DOHH2 (cell line): Measurements from ENCODE around the gene CCT5.

ENCODE experiments used
- H3F3A ChIP-seq: fragments of 200-600 bp; sonication (generic), shearing (Covaris generic); 2 replicates; pipeline ENCODE4 v1.6.0; 2016; ENCODE audit warnings: antibody characterized with exemption, mild to moderate bottlenecking; ENCODE audit not compliant: control insufficient read depth, insufficient read depth
- H3K27ac ChIP-seq: fragments of 200-600 bp; sonication (generic); 2 replicates; pipeline ENCODE4 v1.5.1; 2014; ENCODE audit warnings: low read depth, mild to moderate bottlenecking, low read length, moderate library complexity
- H3K27me3 ChIP-seq: fragments of 200-600 bp; sonication (generic); 2 replicates; pipeline ENCODE4 v1.6.1; 2014; ENCODE audit warnings: mild to moderate bottlenecking, low read length, mixed read lengths; ENCODE audit not compliant: control insufficient read depth
- H3K36me3 ChIP-seq: fragments of 200-600 bp; sonication (generic); 2 replicates; pipeline ENCODE4 v1.6.1; 2014; ENCODE audit warnings: mild to moderate bottlenecking, low read length, moderate library complexity, mixed read lengths; ENCODE audit not compliant: control insufficient read depth
- H3K4me1 ChIP-seq: fragments of 200-600 bp; sonication (generic); 2 replicates; pipeline ENCODE4 v1.6.1; 2014; ENCODE audit warnings: mild to moderate bottlenecking, low read length, mixed read lengths; ENCODE audit not compliant: control insufficient read depth
- H3K4me2 ChIP-seq: fragments of 200-600 bp; sonication (generic); 2 replicates; pipeline ENCODE4 v1.6.0; 2014; ENCODE audit warnings: mild to moderate bottlenecking, low read length, moderate library complexity
- H3K4me3 ChIP-seq: fragments of 200-600 bp; sonication (generic); 2 replicates; pipeline ENCODE4 v1.5.1; 2014; ENCODE audit warnings: mild to moderate bottlenecking, low read length, mixed read lengths
- H3K79me2 ChIP-seq: fragments of 200-600 bp; sonication (generic); 2 replicates; pipeline ENCODE4 v1.6.1; 2014; ENCODE audit warnings: mild to moderate bottlenecking, low read length, mixed read lengths; ENCODE audit not compliant: control insufficient read depth
- H3K9me2 ChIP-seq: fragments of 200-600 bp; sonication (generic); replicated peaks from 2 replicates; pipeline ENCODE4 v1.6.1; 2014; ENCODE audit warnings: mild to moderate bottlenecking, low read length, mixed read lengths; ENCODE audit not compliant: control insufficient read depth
- H3K9me3 ChIP-seq: fragments of 200-600 bp; sonication (generic); 2 replicates; pipeline ENCODE4 v1.6.1; 2014; ENCODE audit warnings: antibody characterized with exemption, low read length, mixed read lengths; ENCODE audit not compliant: control insufficient read depth, insufficient read depth
- H4K20me1 ChIP-seq: fragments of 200-600 bp; sonication (generic); 2 replicates; pipeline ENCODE4 v1.6.0; 2014; ENCODE audit warnings: low read depth, mild to moderate bottlenecking, antibody characterized with exemption, low read length, moderate library complexity; ENCODE audit not compliant: control insufficient read depth, insufficient read depth
- EZH2phosphoT487 ChIP-seq: fragments of 200-600 bp; sonication (generic); IDR thresholded peaks from 2 replicates; pipeline ENCODE4 v1.6.1; 2017; ENCODE audit warnings: borderline replicate concordance, mild to moderate bottlenecking, antibody characterized with exemption, low read length, moderate library complexity, mixed read lengths
- TF ChIP-seq, protein P1 (sequence below): fragments of 200-600 bp; sonication (generic); IDR thresholded peaks from one replicate; pipeline ENCODE4 v1.5.1; 2014; ENCODE audit warnings: antibody characterized with exemption, mild to moderate bottlenecking, low read depth, low read length; ENCODE audit not compliant: poor library complexity, severe bottlenecking

The CCT5 gene

DNA sequence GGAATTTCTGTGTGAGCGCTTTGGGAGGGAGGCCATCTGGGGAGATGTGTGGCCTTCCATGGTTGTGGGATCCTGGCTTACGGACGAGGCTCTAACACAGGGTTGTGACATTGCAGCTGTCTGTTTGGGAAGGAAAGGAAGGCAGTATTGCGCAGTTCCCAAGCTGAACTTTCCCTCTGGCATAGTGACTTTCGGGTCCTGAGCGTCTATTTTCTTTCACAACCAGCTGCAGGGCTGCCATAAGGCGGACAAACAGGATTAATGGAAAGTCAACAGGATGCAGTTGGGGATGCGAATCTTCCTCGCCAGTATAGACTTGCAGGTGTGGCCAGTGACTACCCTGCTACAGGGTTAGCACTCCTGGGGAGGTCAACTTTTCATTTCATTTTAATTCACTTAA is 25.9 kb downstream of the CCT5 start:
- no peak overlapping the region for H3K4me3 ChIP-seq
- no peaks in the 10 kb centered on the region for H3K36me3 ChIP-seq
- H4K20me1 ChIP-seq: no peaks in the 10 kb centered on the region
- no peaks in the 10 kb centered on the region for H3K9me2 ChIP-seq
- no peaks in the 10 kb centered on the region for H3K27me3 ChIP-seq
- no peak overlapping the region for H3K27ac ChIP-seq
- H3K9me3 ChIP-seq: no peaks in the 10 kb centered on the region
- H3K4me1 ChIP-seq: no peaks in the 10 kb centered on the region
- no peaks in the 10 kb centered on the region for H3F3A ChIP-seq
- no peak for TF ChIP-seq EZH2phosphoT487
- TF ChIP-seq, protein P1, sequence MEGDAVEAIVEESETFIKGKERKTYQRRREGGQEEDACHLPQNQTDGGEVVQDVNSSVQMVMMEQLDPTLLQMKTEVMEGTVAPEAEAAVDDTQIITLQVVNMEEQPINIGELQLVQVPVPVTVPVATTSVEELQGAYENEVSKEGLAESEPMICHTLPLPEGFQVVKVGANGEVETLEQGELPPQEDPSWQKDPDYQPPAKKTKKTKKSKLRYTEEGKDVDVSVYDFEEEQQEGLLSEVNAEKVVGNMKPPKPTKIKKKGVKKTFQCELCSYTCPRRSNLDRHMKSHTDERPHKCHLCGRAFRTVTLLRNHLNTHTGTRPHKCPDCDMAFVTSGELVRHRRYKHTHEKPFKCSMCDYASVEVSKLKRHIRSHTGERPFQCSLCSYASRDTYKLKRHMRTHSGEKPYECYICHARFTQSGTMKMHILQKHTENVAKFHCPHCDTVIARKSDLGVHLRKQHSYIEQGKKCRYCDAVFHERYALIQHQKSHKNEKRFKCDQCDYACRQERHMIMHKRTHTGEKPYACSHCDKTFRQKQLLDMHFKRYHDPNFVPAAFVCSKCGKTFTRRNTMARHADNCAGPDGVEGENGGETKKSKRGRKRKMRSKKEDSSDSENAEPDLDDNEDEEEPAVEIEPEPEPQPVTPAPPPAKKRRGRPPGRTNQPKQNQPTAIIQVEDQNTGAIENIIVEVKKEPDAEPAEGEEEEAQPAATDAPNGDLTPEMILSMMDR: no peak
- H3K79me2 ChIP-seq: no peaks in the 10 kb centered on the region
- H3K4me2 ChIP-seq: no peak overlapping the region

- Histone ChIP-seq H3K27me3 (no peaks in the 10 kb centered on the region), H3F3A (no peaks in the 10 kb centered on the region), H4K20me1 (no peaks in the 10 kb centered on the region), H3K27ac (no peak overlapping the region), H3K79me2 (no peaks in the 10 kb centered on the region), H3K9me2 (no peaks in the 10 kb centered on the region), H3K36me3 (no peaks in the 10 kb centered on the region), H3K4me2 (no peak overlapping the region), H3K4me3 (no peak overlapping the region), H3K4me1 (no peaks in the 10 kb centered on the region), H3K9me3 (no peaks in the 10 kb centered on the region)
- TF ChIP-seq EZH2phosphoT487: no peak
- TF ChIP-seq, protein P1: no peak
Measured at GRCh38 chr5:10276691-10277090, 26.6 kb downstream of the CCT5 start.

- H3K27me3 ChIP-seq: no peaks in the 10 kb centered on the region
- no peak overlapping the region for H3K27ac ChIP-seq
- H3K9me3 ChIP-seq: no peaks in the 10 kb centered on the region
- no peaks in the 10 kb centered on the region for H3K9me2 ChIP-seq
- H3K4me1 ChIP-seq: no peaks in the 10 kb centered on the region
- no peaks in the 10 kb centered on the region for H3K36me3 ChIP-seq
- no peaks in the 10 kb centered on the region for H3K79me2 ChIP-seq
- no peaks in the 10 kb centered on the region for H3F3A ChIP-seq
- no peaks in the 10 kb centered on the region for H4K20me1 ChIP-seq
- TF ChIP-seq, protein P1: no peak
- no peak for TF ChIP-seq EZH2phosphoT487
- H3K4me2 ChIP-seq: no peak overlapping the region
- H3K4me3 ChIP-seq: no peak overlapping the region
Measured at GRCh38 chr5:10277773-10278630, 27.9 kb downstream of the CCT5 start.
